Activated CD8-positive, alpha-beta T cell treated with anti-CD3 and anti-CD28 coated beads, Interleukin-2, amount 10 ng/mL, durations not matched to agents 7 days and 5 days (primary cell): ENCODE data around the gene JDP2. TPM values are rescaled to one million over a fixed set of nuclear protein-coding genes. Genes with fewer than 3 reads are reported as not detected.

ENCODE experiments used
- ATAC-seq: fragments of 150-1000 bp; cut with Tn5 transposase; one replicate; pipeline ENCODE4 v1.10.0; 2021; ENCODE audit warnings: moderate library complexity
- CTCF ChIA-PET: fragments of 350-600 bp; sonication (Branson Sonifier 250); formaldehyde crosslinking; loops from one replicate; lab custom pipeline; 2021; ENCODE audit warnings: antibody characterized with exemption; lab: Charles Lee
- POLR2A ChIA-PET: fragments of 350-600 bp; sonication (Branson Sonifier 250); formaldehyde crosslinking; loops from one replicate; lab custom pipeline; 2021; ENCODE audit warnings: antibody characterized with exemption; lab: Charles Lee
- DNase-seq: peaks from one replicate; pipeline ENCODE4 v3.0.0-alpha.2; 2020
- H3K27ac Mint-ChIP-seq: one replicate; pipeline ENCODE4 v1.8.0; 2021; ENCODE audit warnings: mild to moderate bottlenecking, mixed read lengths
- H3K27me3 Mint-ChIP-seq: one replicate; pipeline ENCODE4 v1.8.0; 2021; ENCODE audit warnings: low read depth, mixed read lengths
- H3K36me3 Mint-ChIP-seq: one replicate; pipeline ENCODE4 v1.8.0; 2021; ENCODE audit warnings: low read depth, mixed read lengths
- H3K4me1 Mint-ChIP-seq: one replicate; pipeline ENCODE4 v1.8.0; 2021; ENCODE audit warnings: low read depth, mixed read lengths
- H3K4me3 Mint-ChIP-seq: one replicate; pipeline ENCODE4 v1.8.0; 2021; ENCODE audit warnings: mild to moderate bottlenecking, mixed read lengths
- H3K9me3 Mint-ChIP-seq: one replicate; pipeline ENCODE4 v1.8.0; 2022; ENCODE audit warnings: mixed read lengths; ENCODE audit not compliant: insufficient read depth
- total RNA-seq, 2 experiments: library from RNA; stranded (reverse); gene quantifications; one replicate each; pipeline ENCODE4 v1.2.3, GENCODE V29; 2021

JDP2 gene
- total RNA-seq, 2 experiments from 2014 or later: 0.71 to 1.4 TPM

DNA sequence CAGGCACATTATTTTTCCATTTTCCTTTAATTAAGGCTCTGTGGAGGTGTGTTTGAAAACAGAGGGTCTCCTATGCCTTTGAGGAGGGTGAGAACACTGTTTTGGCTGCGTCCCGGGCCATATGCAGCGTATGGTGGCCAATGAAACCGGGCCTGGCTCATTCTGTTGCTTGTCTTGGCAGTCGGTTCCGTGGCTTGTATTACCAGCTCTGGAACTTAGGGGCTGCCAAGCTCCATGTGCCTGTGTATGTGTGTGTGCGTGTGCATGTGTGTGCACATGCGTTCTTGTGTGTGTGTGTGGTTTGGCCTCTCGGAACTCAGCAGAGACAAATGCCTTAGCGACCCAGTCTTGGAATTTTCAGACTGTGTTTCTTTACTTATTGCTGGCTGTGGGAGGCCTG, 2.7 kb downstream of the JDP2 start:
- no peaks in the 10 kb centered on the region for H3K9me3 Mint-ChIP-seq
- ChIA-PET CTCF (interaction anchor here (1.3 kb wide), 1 partner anchor 23 kb away, joined by 4 read pairs; no protein-coding TSS in a partner anchor), POLR2A (no interaction called here)
- no peak for DNase-seq
- ATAC-seq: no peak
- no peak overlapping the region for H3K4me3 Mint-ChIP-seq
- no peaks in the 10 kb centered on the region for H3K36me3 Mint-ChIP-seq
- no peak overlapping the region for H3K27ac Mint-ChIP-seq
- peaks cover 28% of the 10 kb centered on the region for H3K27me3 Mint-ChIP-seq
- H3K4me1 Mint-ChIP-seq: peaks cover 26% of the 10 kb centered on the region

DNA sequence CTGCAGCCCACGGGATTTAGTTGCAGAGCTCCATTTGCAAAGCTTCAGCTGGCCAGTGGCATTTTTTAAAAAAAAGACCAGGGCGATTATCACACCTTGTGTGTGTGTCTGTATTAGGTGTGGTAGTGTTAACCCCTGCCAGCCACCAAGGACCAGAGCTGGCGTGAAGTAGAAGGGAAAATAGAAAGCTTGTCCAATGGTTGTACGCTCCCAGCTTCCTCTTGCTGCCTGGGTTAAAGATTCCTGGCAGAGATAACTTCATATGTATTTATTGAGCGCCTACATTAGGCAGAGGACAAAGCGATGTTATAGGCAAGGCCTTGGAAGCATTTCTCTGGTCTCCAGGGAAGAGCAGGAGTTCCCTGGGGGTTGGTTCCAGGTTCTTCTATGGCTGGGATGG, 3.2 kb downstream of the JDP2 start:
- Mint-ChIP-seq H3K36me3 (no peaks in the 10 kb centered on the region), H3K27me3 (peaks cover 24% of the 10 kb centered on the region), H3K4me3 (no peak overlapping the region), H3K4me1 (peaks cover 30% of the 10 kb centered on the region), H3K27ac (no peak overlapping the region), H3K9me3 (no peaks in the 10 kb centered on the region)
- ChIA-PET POLR2A (no interaction called here), CTCF (interaction anchor here (1.3 kb wide), 1 partner anchor 23 kb away, joined by 4 read pairs; no protein-coding TSS in a partner anchor)
- no peak for ATAC-seq
- DNase-seq: no peak

DNA sequence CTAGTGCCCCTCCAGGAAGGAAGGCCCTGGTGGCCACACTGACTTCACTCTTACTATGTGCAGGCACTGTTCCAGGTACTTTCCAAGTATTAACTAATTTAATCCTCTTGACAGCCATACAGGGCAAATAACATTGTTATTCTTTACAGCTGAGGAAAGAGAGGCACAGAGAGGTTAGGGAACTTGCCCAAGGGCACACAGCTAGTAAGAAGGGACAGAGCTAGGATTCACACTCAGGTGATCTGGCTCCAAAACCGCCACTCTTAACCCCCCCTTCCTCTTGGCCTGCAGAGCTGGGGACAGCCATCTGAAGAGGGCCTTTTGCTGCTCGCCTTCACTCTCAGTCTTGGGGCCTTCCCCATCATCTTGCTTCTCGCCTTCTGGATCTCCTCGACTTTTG, 4.0 kb downstream of the JDP2 start:
- no peak overlapping the region for H3K4me3 Mint-ChIP-seq
- H3K4me1 Mint-ChIP-seq: peaks cover 30% of the 10 kb centered on the region
- H3K9me3 Mint-ChIP-seq: no peaks in the 10 kb centered on the region
- peaks cover 15% of the 10 kb centered on the region for H3K27me3 Mint-ChIP-seq
- ChIA-PET POLR2A (no interaction called here), CTCF (interaction anchor here (1.3 kb wide), 1 partner anchor 22 kb away, joined by 4 read pairs; no protein-coding TSS in a partner anchor)
- no peaks in the 10 kb centered on the region for H3K36me3 Mint-ChIP-seq
- no peak for ATAC-seq
- DNase-seq: no peak
- H3K27ac Mint-ChIP-seq: no peak overlapping the region

GRCh38 chr14:75432411-75432810, 4.6 kb downstream of the JDP2 start:
- ATAC-seq (no peak), DNase-seq (no peak)
- Mint-ChIP-seq H3K4me3 (no peak overlapping the region), H3K4me1 (peaks cover 29% of the 10 kb centered on the region), H3K27ac (no peak overlapping the region), H3K27me3 (peaks cover 12% of the 10 kb centered on the region), H3K9me3 (no peaks in the 10 kb centered on the region), H3K36me3 (no peaks in the 10 kb centered on the region)
- POLR2A ChIA-PET: no interaction called here
- CTCF ChIA-PET: no interaction called here

GRCh38 chr14:75433631-75434071, 5.8 kb downstream of the JDP2 start:
- Mint-ChIP-seq H3K4me3 (no peak overlapping the region), H3K4me1 (peaks cover 30% of the 10 kb centered on the region), H3K27ac (no peak overlapping the region), H3K9me3 (no peaks in the 10 kb centered on the region), H3K27me3 (peaks cover 8% of the 10 kb centered on the region), H3K36me3 (no peaks in the 10 kb centered on the region)
- ChIA-PET POLR2A (interaction anchor here (1.6 kb wide), 1 partner anchor 10 kb away, joined by 4 read pairs; no protein-coding TSS in a partner anchor), CTCF (interaction anchor here (0.8 to 2.2 kb wide), 6 partner anchors 8 to 144 kb away, joined by 3 to 6 read pairs (median 3); no protein-coding TSS in a partner anchor)
- no peak for ATAC-seq
- DNase-seq: no peak

DNA sequence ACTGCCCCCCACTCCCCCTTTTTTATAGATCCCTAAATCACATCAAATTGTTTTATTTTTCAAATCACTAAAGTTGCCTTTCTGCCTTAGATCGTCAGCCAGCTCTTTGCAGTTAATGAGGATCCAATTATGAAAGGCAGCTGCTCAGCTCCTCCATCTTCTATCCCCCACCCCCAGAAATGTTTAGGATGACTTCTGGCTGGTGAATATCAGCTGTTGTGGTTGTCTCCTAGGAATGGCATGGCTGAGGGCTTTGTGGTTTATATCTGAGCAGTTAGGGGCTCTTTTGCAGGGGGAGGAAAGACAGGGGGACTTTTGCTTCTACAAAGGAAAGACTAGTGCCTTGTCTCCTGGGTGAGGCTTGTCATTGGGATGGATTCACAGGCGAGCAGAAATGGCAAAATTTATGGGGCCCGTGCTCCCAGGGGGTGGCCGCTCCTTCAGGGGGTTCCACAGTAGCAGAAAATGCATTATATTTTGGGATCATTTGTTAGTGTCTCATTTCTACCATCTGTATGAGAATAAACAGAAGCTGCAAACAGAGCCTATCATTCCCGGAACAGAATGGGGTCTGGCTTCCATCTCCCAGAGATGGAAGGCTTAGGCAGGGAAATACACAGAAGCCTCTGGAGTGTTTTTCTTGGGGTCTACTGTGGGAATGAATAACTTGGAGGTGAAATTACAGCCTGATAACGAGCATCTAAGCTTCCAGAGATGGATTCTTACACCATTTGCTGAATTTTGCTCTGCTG, 6.5 kb downstream of the JDP2 start:
- H3K4me3 Mint-ChIP-seq: no peak overlapping the region
- POLR2A ChIA-PET: interaction anchor here (0.6 to 1.6 kb wide), 3 partner anchors 9 to 308 kb away, joined by 3 to 4 read pairs (median 3); partner anchors contain the start of gene NEK9
- DNase-seq (no peak), ATAC-seq (no peak)
- H3K4me1 Mint-ChIP-seq: peaks cover 27% of the 10 kb centered on the region
- CTCF ChIA-PET: interaction anchor here (0.8 to 2.2 kb wide), 8 partner anchors 9 to 220 kb away, joined by 3 to 6 read pairs (median 4); no protein-coding TSS in a partner anchor
- no peak overlapping the region for H3K27ac Mint-ChIP-seq
- no peaks in the 10 kb centered on the region for H3K9me3 Mint-ChIP-seq
- no peaks in the 10 kb centered on the region for H3K36me3 Mint-ChIP-seq
- peaks cover 2% of the 10 kb centered on the region for H3K27me3 Mint-ChIP-seq

DNA sequence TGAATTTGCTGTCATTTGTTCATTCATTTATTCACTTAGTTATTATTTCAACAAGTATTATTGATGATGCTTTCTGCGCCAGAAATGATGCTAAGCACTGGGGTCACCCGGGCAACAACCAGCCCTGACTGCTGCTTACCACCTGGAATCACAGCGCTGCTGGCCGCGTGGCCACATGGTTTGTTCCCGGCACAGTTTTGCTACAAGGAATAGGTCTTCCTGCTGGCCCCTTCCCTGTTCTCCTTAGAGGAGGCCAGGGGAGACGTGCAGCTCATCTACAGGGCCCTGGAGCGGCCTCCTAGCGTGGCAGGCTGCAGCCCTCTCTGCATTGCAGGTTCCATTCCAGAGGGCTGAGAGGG, 7.0 kb downstream of the JDP2 start:
- Mint-ChIP-seq H3K36me3 (no peaks in the 10 kb centered on the region), H3K27me3 (no peaks in the 10 kb centered on the region), H3K9me3 (no peaks in the 10 kb centered on the region), H3K27ac (no peak overlapping the region), H3K4me1 (peaks cover 23% of the 10 kb centered on the region), H3K4me3 (no peak overlapping the region)
- ChIA-PET CTCF (interaction anchor here (0.9 to 2.7 kb wide), 11 partner anchors 9 to 219 kb away, joined by 3 to 7 read pairs (median 4); no protein-coding TSS in a partner anchor), POLR2A (interaction anchor here (0.6 to 1.6 kb wide), 3 partner anchors 9 to 308 kb away, joined by 3 to 4 read pairs (median 3); partner anchors contain the start of gene NEK9)
- ATAC-seq: no peak
- DNase-seq: no peak

GRCh38 chr14:75435473-75435872, 7.7 kb downstream of the JDP2 start:
- Mint-ChIP-seq H3K36me3 (no peaks in the 10 kb centered on the region), H3K4me1 (peaks cover 23% of the 10 kb centered on the region), H3K27ac (peak overlapping the region; percentile 76), H3K27me3 (no peaks in the 10 kb centered on the region), H3K4me3 (no peak overlapping the region), H3K9me3 (no peaks in the 10 kb centered on the region)
- ATAC-seq (peak; percentile 68), DNase-seq (peak; percentile 28)
- POLR2A ChIA-PET: interaction anchor here (1.0 kb wide), 1 partner anchor 63 kb away, joined by 3 read pairs; no protein-coding TSS in a partner anchor
- CTCF ChIA-PET: interaction anchor here (0.9 to 2.7 kb wide), 10 partner anchors 9 to 219 kb away, joined by 3 to 7 read pairs (median 4); no protein-coding TSS in a partner anchor

DNA sequence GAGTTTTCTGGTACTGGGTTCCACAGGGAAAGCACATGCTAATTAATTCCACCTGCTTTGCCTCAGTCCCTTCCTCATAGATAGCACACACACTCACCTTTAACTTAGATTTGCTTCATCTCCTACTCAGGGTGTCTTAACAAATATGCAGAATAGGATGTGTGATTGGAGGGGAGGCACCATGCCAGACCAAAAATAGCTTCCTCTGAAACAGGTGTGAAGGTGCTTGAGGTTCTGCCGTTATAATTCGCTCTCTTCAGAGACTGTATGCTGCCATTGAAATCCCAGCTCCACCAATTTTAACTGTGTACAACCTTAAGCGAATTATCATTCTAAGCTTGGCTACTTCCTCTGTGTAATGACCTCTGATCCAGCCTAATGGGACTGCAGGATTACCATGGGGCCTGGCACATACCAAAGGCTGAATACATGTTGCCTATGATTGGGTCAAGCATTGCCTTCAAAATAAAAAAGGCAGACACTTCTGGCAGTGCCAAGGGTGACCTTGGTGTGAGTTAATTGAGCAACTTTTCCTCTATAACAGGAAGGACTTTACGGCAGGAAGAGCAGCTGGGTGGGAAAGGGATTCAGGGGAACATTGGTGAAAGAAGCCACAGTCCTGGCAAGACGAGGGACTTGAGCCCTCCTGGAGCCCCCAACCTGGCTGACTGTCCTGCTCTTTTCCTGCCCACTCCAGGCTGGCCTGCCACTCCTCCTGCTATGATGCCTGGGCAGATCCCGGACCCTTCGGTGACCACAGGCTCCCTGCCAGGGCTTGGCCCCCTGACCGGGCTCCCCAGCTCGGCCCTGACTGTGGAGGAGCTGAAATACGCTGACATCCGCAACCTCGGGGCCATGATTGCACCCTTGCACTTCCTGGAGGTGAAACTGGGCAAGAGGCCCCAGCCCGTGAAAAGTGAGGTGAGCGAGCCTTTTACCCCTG, 9.7 kb downstream of the JDP2 start:
- peaks cover 2% of the 10 kb centered on the region for H3K27me3 Mint-ChIP-seq
- ATAC-seq (no peak), DNase-seq (no peak)
- no peaks in the 10 kb centered on the region for H3K36me3 Mint-ChIP-seq
- H3K27ac Mint-ChIP-seq: no peak overlapping the region
- H3K4me3 Mint-ChIP-seq: no peak overlapping the region
- peaks cover 23% of the 10 kb centered on the region for H3K4me1 Mint-ChIP-seq
- ChIA-PET CTCF (interaction anchor here (0.6 to 2.7 kb wide), 5 partner anchors 17 to 140 kb away, joined by 3 to 7 read pairs (median 4); no protein-coding TSS in a partner anchor), POLR2A (interaction anchor here (1.5 kb wide), 1 partner anchor 16 kb away, joined by 3 read pairs; no protein-coding TSS in a partner anchor)
- no peaks in the 10 kb centered on the region for H3K9me3 Mint-ChIP-seq

DNA sequence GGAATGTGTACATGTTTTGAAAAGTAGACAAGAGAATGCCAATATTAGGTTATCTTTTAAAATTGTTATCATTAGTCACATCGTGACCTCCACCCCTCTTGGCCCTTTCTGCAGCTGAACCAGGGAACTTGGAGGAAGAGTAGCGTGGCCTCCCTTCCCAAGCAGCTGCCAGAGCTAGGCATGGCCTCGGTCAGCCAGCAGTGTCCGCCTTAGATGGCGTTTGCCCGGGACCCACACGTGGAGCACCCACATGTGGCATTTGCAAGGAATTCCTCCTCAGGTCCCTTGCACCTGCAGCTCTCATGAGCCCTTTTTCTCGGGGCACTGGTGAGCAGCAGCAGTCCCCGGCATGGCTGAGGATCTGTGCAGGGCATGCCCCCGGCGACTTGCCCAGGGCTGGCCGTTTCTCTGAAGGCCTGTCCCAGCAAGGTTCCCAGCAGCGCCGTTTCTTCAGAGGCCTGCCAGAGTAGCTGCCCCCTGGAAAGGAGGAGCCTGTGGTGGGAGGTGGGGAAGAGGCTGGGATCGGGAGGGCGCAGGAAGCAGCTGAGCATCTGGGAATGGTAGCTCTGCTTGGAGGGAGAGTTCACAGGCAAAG, 10.8 kb downstream of the JDP2 start:
- Mint-ChIP-seq H3K4me3 (no peak overlapping the region), H3K9me3 (no peaks in the 10 kb centered on the region), H3K4me1 (peaks cover 23% of the 10 kb centered on the region), H3K27ac (no peak overlapping the region), H3K27me3 (peaks cover 2% of the 10 kb centered on the region), H3K36me3 (no peaks in the 10 kb centered on the region)
- ChIA-PET CTCF (interaction anchor here (1.1 to 1.3 kb wide), 2 partner anchors 105 to 134 kb away, joined by 3 read pairs; no protein-coding TSS in a partner anchor), POLR2A (no interaction called here)
- DNase-seq (no peak), ATAC-seq (no peak)

DNA sequence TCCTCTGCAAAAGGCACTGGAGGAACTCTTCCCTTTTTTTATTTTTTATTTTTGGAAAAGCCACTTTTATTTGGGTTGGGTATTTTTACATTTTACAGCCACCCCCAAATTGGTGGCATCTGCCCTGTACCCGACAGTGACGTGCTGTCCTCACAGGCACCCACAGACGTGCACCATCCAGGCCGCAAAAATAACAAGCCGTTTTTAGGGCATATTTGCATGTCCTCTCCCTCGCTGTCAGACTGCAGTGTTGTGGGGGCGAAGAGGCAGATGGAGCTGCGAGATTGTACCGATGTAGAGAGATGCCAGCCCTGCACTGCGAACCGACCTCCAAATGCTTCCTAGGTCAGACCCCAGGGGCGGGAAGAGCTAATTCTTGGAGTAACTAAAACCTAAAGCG, 12.2 kb downstream of the JDP2 start:
- peaks cover 2% of the 10 kb centered on the region for H3K27me3 Mint-ChIP-seq
- no peak for DNase-seq
- H3K27ac Mint-ChIP-seq: no peak overlapping the region
- H3K4me3 Mint-ChIP-seq: no peak overlapping the region
- H3K36me3 Mint-ChIP-seq: no peaks in the 10 kb centered on the region
- H3K9me3 Mint-ChIP-seq: no peaks in the 10 kb centered on the region
- CTCF ChIA-PET: interaction anchor here (1.1 to 2.2 kb wide), 2 partner anchors 14 to 136 kb away, joined by 3 to 9 read pairs; no protein-coding TSS in a partner anchor
- ATAC-seq: no peak
- H3K4me1 Mint-ChIP-seq: peaks cover 20% of the 10 kb centered on the region
- POLR2A ChIA-PET: interaction anchor here (0.5 kb wide), 1 partner anchor 37 kb away, joined by 3 read pairs; no protein-coding TSS in a partner anchor
